Panc1 (cell line): ENCODE results near the gene HES5. TPM values are rescaled to one million over a fixed set of nuclear protein-coding genes. Genes with fewer than 3 reads are reported as not detected.

Source experiments
- ATAC-seq: fragments of 200-7000 bp; cut with Tn5 transposase; 2 replicates; pipeline ENCODE4 v1.9.1; 2020; ENCODE audit warnings: mild to moderate bottlenecking, moderate library complexity
- BruUV-seq: library from RNA; stranded (reverse); fragments of 400-500 nt; replicated peaks from 2 replicates; lab custom pipeline; 2021; lab: Mats Ljungman, UMichigan
- CTCF ChIA-PET: fragments of 300-600 bp; sonication (Branson Sonifier 250); formaldehyde crosslinking; loops from one replicate; lab custom pipeline; 2022; ENCODE audit warnings: antibody characterized with exemption; lab: Charles Lee
- POLR2A ChIA-PET: fragments of 300-600 bp; sonication (Branson Sonifier 250); formaldehyde crosslinking; loops from one replicate; lab custom pipeline; 2022; ENCODE audit warnings: antibody characterized with exemption; lab: Charles Lee
- DNase-seq: peaks from one replicate; pipeline ENCODE4 v3.0.0-alpha.2; 2010; ENCODE audit warnings: low read depth, low spot score
- H3K27ac ChIP-seq: 2 replicates; pipeline ENCODE4 v1.5.1; 2011; ENCODE audit warnings: mild to moderate bottlenecking, low read length, inconsistent platforms
- H3K27me3 ChIP-seq: fragments of 200-500 bp; sonication (Bioruptor generic); 2 replicates; pipeline ENCODE4 v1.6.0; 2014; ENCODE audit warnings: low read length, inconsistent platforms; ENCODE audit not compliant: control insufficient read depth, insufficient read depth
- H3K36me3 ChIP-seq: fragments of 200-500 bp; sonication (Bioruptor generic); 2 replicates; pipeline ENCODE4 v1.5.1; 2014; ENCODE audit warnings: inconsistent platforms, mild to moderate bottlenecking, low read length, moderate library complexity; ENCODE audit not compliant: control insufficient read depth, insufficient read depth
- H3K4me1 ChIP-seq: 2 replicates; pipeline ENCODE4 v1.5.1; 2011; ENCODE audit warnings: inconsistent platforms, mild to moderate bottlenecking, low read length, moderate library complexity; ENCODE audit not compliant: control insufficient read depth, insufficient read depth
- H3K4me3 ChIP-seq, 2 experiments: 2 replicates each; pipeline ENCODE4 v1.5.1; 2011 to 2012; ENCODE audit warnings: low read depth in 2 of 2, low read length in 2 of 2, mild to moderate bottlenecking in 2 of 2, inconsistent platforms in 1 of 2, moderate library complexity in 1 of 2
- H3K9me3 ChIP-seq: fragments of 200-500 bp; sonication (Bioruptor generic); 2 replicates; pipeline ENCODE4 v1.5.1; 2014; ENCODE audit warnings: low read depth, mild to moderate bottlenecking, inconsistent platforms, low read length, moderate library complexity; ENCODE audit not compliant: control insufficient read depth, insufficient read depth
- CTCF ChIP-seq: fragments of 450-650 bp; IDR thresholded peaks from 2 replicates; pipeline ENCODE4 v1.5.1; 2017; ENCODE audit warnings: mild to moderate bottlenecking
- POLR2AphosphoS5 ChIP-seq: IDR thresholded peaks from 2 replicates; pipeline ENCODE4 v1.6.1; 2012; ENCODE audit warnings: mild to moderate bottlenecking, low read depth, low read length, moderate library complexity
- REST ChIP-seq, 2 experiments: IDR thresholded peaks; 2 replicates each; pipeline ENCODE4 v1.6.1; 2011 to 2012; ENCODE audit warnings: low read depth in 2 of 2, control low read depth in 1 of 2, low read length in 1 of 2, mild to moderate bottlenecking in 1 of 2, moderate library complexity in 1 of 2; ENCODE audit not compliant: insufficient read depth in 1 of 2
- SIN3A ChIP-seq: IDR thresholded peaks from 2 replicates; pipeline ENCODE4 v1.6.1; 2012; ENCODE audit warnings: low read depth, mild to moderate bottlenecking, low read length, moderate library complexity, borderline replicate concordance; ENCODE audit not compliant: insufficient read depth
- TCF7L2 ChIP-seq: IDR thresholded peaks from 2 replicates; pipeline ENCODE4 v1.6.1; 2011; ENCODE audit warnings: mild to moderate bottlenecking, low read depth, low read length, inconsistent platforms
- in situ Hi-C: cut with HindIII; loops from 2 replicates; pipeline ENCODE4 v1.10.0; 2016; ENCODE audit warnings: low sequenced_read_pairs, low pct_unique_long_range_greater_than_20kb
- intact Hi-C: fragments of 100-400 bp; cut with micrococcal nuclease; formaldehyde crosslinking; loops from one replicate; pipeline ENCODE4 v1.10.0; 2022; ENCODE audit not compliant: unreplicated experiment
- total RNA-seq: library from RNA; stranded (reverse); gene quantifications from one replicate; pipeline ENCODE4 v1.2.1, GENCODE V29; 2021; ENCODE audit not compliant: unreplicated experiment

The HES5 gene
- total RNA-seq, 1 experiment from 2014 or later, result not detected

- no TSS peak for BruUV-seq
- H3K4me1 ChIP-seq, result peaks cover 15% of the 10 kb centered on the region
- H3K4me3 ChIP-seq, result no peak overlapping the region
- no peak overlapping the region for H3K27ac ChIP-seq
- DNase-seq (no peak), ATAC-seq (0 out of 2 replicates have a peak, but pooled peaks have one; percentile 5)
- ChIA-PET CTCF (no interaction called here), POLR2A (no interaction called here)
- H3K27me3 ChIP-seq, result no peaks in the 10 kb centered on the region
- in situ Hi-C loops, result no loop called here
- TF ChIP-seq SIN3A (no peak), REST (IDR thresholded peaks at IDR 0.05; ENCODE audit: insufficient read depth in 1 of 2, low read depth in 2 of 2, low read length in 1 of 2) (no peak), POLR2AphosphoS5 (no peak), TCF7L2 (no peak), CTCF (no peak)
- no peaks in the 10 kb centered on the region for H3K36me3 ChIP-seq
- intact Hi-C loops, result no loop called here
- no peaks in the 10 kb centered on the region for H3K9me3 ChIP-seq
Observed at GRCh38 chr1:2557482-2558400, 27.7 kb upstream of the HES5 start.

- DNase-seq, result no peak
- intact Hi-C loops, result no loop called here
- TF ChIP-seq SIN3A (no peak), CTCF (peak; percentile 35; the same call in 1 of the 2 replicates), POLR2AphosphoS5 (0 out of 2 replicates have a peak, but pooled peaks have one; percentile 1), REST (IDR thresholded peaks at IDR 0.05; ENCODE audit: insufficient read depth in 1 of 2, low read depth in 2 of 2, low read length in 1 of 2) (no peak), TCF7L2 (no peak)
- Histone ChIP-seq H3K9me3 (no peaks in the 10 kb centered on the region), H3K4me3 (peak overlapping the region; percentile 38 to 52), H3K36me3 (no peaks in the 10 kb centered on the region), H3K27ac (peak overlapping the region; percentile 81), H3K4me1 (peaks cover 15% of the 10 kb centered on the region), H3K27me3 (no peaks in the 10 kb centered on the region)
- no TSS peak for BruUV-seq
- in situ Hi-C loops, result no loop called here
- ChIA-PET CTCF (no interaction called here), POLR2A (interaction anchor here (0.6 kb wide), 1 partner anchor 362 kb away, joined by 3 read pairs; no protein-coding TSS in a partner anchor)
- ATAC-seq, result peak; percentile 27
Observed at GRCh38 chr1:2556678-2557481, 26.8 kb upstream of the HES5 start.
